Left colon (tissue), 2 donors: ENCODE measurements around the gene C3orf38. TPM values are rescaled to one million over a fixed set of nuclear protein-coding genes. Genes with fewer than 3 reads are reported as not detected.
"Not testable (repeated sequence)": the region's sequence is repeated elsewhere in the genome, so short reads cannot be mapped to it uniquely, and the experiment has no call there.

Source experiments
- ATAC-seq: fragments of 200-7000 bp; cut with Tn5 transposase; one replicate; pipeline ENCODE4 v1.9.1; 2020; ENCODE audit warnings: mild to moderate bottlenecking, moderate library complexity
- DNase-seq, 2 donors: peaks; one replicate each; pipeline ENCODE4 v3.0.0-alpha.2; 2020
- intact Hi-C, 2 donors: fragments of 100-400 bp; cut with DNase I in 1 of 2; cut with micrococcal nuclease in 1 of 2; formaldehyde crosslinking; loops; one replicate each; pipeline versions ENCODE4 v1.11.2 to v1.14.0; 2022; cut with DNase I, micrococcal nuclease
- total RNA-seq, 2 donors: library from RNA; stranded (reverse); fragmentation: NEBNext Ultra II Directional; extraction: Animal tissue kit (Norgen Biotek cat#: 25700); gene quantifications; one replicate each; pipeline ENCODE4 v1.2.1, GENCODE V29; 2021
- donor health status: DM: no; HTN: no; CAD: no.
- donor health status: DM: yes; HTN: yes; CAD: no.

Gene C3orf38
- total RNA-seq, 2 donors from 2014 or later, result 17.8 to 24.2 TPM

DNA sequence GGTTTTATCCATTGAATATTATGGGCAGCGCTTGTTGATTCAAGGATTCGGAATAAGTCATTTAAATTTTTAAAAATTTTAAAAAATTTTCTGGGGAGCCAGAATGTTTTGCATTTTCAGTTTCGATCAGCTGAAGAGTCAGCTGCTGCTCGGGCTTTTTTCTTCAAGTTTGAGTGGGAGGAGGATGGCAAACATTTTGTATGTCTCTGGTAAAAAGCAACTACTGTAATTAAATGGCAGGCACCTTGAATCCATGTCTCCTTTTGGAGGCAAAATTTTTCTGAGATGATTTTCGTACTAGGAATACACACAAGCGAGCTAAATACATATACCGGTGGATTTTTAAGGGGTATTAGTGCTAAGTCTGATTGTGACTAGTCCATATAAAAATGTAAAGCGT is 612 bp downstream of the C3orf38 start:
- DNase-seq, result no peak
- intact Hi-C loops, result no loop called here
- peak; percentile 5 for ATAC-seq

DNA sequence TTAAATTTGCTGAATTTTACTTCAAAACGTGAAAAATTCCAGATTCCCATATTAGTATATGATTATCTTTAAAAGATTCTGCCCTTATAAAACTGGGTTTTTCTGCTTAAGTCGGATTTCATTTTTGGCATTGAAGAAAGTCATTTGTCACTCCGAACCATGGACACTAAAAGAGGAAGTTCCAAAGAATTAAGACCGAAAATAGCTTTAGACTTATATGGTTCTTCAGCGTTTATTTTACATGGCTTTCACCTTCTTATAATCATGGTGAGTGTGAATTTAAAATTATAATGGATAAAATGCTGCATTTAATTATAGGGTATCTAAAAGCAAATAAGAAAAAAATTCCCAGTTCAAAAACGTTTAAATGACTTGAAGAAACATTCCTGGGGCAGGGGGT is 1.0 kb downstream of the C3orf38 start:
- intact Hi-C loops, result no loop called here
- no peak for ATAC-seq
- no peak for DNase-seq

DNA sequence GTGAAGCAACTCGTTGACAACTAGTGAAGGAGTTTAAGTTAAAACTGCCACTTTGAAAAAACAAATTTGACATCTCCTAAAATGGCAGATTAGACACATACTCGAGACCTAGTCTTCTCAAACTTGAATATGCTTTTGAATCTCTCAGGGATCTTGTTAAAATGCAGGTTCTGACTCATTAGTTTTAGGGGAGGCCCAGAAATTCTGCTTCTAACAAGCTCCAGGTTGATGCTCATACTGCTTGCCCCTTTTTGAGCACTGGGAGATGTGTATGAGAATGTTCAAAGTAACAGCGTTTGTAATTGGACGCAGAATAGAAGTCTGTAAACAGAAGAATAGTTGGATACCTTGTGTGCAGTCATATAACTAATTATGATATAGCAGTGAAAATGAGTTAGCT is 1.6 kb downstream of the C3orf38 start:
- no peak for DNase-seq
- intact Hi-C loops, result no loop called here
- no peak for ATAC-seq

DNA sequence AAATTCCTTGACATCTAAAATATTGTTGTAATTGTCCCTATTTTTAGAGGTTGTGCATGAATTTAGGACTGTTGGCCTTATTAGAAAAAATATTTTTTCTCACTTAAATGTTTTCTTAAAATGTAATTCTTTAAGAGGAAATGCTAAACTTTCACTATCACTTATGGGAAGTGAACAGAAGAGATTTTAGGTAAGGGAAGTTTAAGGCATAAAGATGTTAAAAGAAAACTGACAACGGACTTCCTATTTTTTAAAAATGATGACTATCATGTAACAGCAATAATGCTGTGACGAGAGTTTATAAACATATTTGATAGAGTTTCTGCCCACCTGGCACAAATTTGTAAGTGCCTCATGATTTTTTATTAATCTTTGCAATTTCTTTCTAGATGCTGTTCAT is 3.1 kb downstream of the C3orf38 start:
- DNase-seq (no peak), ATAC-seq (no peak)
- intact Hi-C loops, result no loop called here

DNA sequence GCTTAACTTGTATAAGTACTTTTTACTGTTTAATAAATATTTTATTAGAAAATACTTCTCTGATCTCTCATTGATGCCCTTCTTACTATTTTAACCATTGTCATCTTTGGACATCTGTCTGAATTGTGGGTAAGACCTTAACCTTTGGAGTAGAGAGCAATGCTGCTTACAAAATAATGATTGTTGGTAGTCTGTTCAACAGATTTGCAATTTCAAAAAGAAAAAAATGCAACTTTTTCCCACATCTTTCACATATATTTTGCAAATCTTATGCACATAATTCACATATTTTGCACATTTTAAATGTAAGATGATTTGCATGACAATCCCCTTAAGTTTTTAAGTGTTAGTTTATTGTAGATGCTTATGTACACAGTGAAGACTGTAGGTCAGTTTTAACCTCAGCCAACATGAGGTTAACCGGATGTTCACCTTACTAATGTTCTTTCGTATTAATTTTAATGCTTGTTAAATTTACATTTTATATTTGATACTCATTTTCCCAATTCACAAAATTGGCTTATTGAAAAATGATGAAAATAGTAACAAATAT is 16.7 kb downstream of the C3orf38 start:
- ATAC-seq (no peak), DNase-seq (no peak)
- intact Hi-C loops, result no loop called here

DNA sequence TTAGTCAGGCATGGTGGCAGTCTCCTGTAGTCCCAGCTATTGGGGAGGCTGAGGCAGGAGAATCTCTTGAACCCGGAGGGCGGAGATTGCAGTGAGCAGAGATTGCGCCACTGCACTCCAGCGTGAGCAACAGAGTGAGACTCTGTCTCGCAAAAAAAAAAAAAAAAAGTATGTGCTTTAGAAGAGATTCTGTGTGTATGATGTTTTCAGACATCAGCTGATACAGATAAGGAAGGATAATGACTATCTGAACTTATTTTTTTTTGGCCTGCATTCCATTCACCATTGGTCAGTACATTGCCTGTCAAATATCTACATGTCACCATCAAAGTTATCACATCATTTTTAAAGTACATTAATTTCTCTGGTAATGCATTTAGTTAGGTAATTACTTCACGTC is 17.4 kb downstream of the C3orf38 start:
- no peak for DNase-seq
- intact Hi-C loops, result no loop called here
- ATAC-seq, result no peak

DNA sequence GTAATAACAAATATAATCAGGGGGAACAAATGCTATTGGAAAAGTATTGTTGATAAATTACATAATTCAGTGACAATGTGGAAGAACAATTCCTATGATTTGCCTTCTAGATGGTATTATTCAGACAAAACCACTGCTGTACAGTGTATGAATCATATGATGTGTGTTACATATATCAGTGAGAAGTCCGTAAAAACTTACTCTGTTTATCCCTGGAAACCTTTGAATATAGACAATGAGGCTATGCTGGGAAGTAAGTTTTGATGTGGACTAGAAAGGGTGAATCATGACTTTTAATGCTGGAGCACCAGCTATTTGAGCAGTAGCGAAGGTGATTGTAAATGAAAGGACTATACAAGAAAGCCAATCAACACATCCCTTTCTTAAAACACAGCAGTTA is 17.9 kb downstream of the C3orf38 start:
- ATAC-seq, result no peak
- no peak for DNase-seq
- intact Hi-C loops, result no loop called here

DNA sequence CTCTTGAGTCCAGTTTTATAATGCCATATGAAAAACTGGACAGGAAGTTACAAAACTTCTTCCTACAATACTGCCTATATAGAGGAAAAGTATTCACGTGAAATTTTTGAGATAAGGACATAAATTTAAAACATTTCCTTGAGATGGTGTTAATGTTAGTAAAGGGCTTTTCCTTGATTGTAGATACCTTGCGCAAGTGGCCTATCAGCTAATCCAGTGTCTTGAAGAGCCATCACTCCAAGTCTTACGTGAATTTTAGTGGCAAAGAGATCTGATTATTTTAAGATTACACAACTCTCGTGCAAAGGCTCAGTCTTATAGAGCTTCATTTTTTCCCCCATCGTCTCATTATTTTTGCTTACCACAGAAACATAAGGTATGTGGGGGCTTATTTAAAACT is 18.4 kb downstream of the C3orf38 start:
- no peak for ATAC-seq
- intact Hi-C loops, result no loop called here

DNA sequence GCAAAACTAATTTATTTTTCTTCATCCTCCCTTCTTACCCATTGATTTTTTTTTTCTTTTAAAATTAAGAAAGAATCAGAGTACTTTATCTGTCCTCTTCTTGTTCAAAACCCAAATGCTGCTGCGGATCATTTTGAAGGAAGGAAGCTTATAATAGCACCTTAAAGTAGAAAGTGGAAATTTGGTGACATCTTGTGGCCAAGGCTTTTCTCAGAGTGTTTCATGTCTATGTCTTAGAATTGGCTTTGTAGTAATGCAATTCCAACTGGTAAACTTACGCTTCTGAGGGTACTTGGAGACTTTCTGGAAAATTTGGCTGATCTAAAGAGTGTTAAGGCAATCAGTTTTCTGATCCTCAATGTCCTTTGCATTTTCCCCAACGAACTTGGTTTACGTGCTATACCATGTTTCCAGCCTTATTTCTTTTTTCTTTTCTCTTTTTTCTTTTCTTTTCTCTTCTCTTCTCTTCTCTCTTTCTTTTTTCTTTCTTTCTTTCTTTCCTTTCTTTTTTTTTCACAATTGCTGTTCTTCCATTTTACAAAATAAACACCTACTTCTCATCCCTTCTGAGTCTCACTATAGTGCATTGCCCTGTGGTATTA is 30.7 kb downstream of the C3orf38 start:
- no peak for DNase-seq
- intact Hi-C loops, result no loop called here
- no peak for ATAC-seq

More for the DNA sequence above, 18.4 kb downstream of the C3orf38 start:
- DNase-seq, result no peak

DNA sequence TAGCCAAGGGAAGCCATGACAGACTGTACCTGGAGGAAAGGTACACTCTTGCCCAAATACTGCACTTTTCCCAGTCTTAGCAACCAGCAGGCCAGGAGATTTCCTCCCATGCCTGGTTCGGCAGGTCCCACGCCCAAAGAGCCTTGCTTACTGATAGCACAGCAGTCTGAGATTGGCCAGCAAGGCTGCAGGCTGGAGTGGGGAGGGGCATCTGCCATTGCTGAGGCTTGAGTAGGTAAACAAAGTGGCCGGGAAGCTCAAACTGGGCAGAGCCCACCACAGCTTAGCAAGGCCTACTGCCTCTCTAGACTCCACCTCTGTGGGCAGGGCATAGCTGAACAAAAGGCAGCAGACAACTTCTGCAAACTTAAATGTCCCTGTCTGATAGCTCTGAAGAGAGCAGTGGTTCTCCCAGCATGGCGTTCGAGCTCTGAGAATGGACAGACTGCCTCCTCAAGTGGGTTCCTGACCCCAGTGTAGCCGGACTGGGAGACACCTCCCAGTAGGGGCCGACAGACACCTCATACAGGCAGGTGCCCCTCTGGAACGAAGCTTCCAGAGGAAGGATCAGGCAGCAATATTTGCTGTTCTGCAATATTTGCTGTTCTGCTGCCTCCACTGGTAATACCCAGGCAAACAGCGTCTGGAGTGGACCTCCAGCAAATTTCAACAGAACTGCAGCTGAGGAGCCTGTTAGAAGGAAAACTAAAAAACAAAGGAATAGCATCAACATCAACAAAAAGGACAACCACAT is 32.6 kb downstream of the C3orf38 start:
- intact Hi-C loops, DNase-seq, ATAC-seq: not testable (repeated sequence)

DNA sequence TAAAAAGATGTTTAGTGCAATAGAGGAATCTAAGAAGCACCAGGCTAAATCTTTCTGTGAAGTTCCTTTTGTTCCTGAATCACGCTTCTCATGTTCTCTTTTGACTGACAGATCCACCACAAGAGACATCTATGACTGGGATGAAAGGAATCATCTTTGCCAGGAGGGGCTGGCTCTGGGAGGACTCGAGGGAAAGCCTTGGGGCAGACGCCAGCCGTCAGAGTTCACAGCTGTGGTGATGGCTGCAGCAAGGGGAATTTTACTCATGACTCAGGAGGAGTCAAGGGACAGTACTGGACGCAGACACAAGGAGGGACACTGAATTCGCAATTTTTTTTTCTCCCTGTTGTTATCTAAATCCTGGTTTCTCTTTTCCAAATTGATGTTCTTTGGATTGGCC is 38.7 kb downstream of the C3orf38 start:
- ATAC-seq, result no peak
- DNase-seq, result no peak
- intact Hi-C loops, result no loop called here

DNA sequence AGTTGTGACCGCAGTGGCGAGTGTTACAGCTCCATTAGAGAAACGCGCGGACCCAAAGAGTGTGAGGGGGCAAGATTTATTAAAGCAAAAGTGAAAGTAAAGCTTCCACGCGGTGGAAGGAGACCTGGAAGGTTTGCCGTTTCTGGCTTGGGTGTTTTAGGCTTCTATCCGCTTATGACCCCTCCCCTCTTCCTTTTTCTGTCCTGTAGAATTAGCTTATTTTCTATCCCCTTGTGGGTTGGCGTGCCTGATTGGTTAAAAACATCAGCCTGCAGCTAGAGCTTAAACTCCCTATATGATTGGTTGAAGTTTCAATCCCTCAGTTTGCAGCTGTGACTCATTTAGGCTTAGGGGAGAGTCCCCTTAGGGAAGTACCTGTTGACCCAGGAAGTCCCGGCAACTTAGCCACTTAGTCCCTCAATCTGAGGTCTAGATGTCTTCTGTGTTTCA is 39.6 kb downstream of the C3orf38 start:
- intact Hi-C loops, result no loop called here
- DNase-seq, result no peak
- ATAC-seq, result no peak

DNA sequence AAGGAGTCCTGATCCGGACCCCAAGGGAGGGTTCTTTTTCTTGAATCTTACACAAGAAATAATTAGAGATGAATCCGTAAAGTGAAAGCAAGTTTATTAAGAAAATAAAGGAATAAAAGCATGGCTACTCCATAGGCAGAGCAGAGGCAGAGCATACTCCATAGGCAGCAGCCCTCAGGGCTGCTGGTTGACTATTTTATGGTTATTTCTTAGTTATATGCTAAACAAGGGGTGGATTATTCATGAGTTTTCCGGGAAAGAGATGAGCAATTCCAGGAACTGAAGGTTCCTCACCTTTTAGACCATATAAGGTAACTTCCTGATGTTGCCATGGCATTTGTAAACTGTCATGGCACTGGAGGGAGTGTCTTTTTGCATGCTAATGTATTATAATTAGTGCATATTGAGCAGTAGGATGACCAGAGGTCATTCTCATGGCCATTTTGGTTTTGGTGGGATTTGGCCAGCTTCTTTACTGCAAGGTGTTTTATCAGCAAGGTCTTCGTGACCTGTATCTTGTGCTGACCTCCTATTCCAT is 42.2 kb downstream of the C3orf38 start:
- intact Hi-C loops, result no loop called here
- DNase-seq (no peak), ATAC-seq (no peak)

DNA sequence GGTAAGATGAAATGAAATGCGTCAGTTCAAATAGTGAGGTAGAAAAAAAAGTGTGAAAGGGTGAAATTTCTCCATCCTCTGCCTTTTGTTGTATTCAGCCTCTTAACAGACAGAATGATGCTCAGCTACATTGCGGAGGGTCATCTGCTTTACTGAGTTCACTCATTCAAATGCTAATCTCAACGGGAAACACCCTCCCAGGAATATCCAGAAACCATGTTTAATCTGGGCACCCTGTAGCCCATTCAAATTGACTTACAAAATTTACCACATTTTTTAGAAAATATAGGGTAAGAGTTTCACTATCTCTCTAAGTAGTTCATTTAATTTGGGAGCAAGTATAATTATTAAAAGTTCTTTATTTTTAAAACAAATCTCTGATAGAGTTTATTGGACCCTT is 42.9 kb downstream of the C3orf38 start:
- ATAC-seq (no peak), DNase-seq (no peak)
- intact Hi-C loops, result no loop called here

DNA sequence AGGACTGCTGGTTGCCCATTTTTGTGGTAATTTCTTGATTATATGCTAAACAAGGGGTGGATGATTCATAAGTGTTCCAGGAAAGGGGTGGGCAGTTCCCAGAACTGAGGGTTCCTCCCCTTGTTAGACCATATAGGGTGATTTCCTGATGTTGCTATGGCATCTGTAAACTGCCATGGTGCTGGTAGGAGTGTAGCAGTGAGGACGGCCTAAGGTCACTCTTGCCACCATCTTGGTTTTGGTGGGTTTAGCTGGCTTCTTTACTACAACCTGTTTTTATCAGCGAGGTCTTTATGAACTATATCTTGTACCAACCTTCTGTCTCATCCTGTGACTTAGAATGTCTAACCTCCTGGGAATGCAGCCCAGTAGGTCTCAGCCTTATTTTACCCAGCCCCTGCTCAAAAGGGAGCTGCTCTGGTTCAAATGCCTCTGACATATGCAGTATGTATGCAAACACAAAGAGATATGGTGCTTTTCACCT is 46.2 kb downstream of the C3orf38 start:
- intact Hi-C loops, result no loop called here
- DNase-seq (no peak), ATAC-seq (no peak)

DNA sequence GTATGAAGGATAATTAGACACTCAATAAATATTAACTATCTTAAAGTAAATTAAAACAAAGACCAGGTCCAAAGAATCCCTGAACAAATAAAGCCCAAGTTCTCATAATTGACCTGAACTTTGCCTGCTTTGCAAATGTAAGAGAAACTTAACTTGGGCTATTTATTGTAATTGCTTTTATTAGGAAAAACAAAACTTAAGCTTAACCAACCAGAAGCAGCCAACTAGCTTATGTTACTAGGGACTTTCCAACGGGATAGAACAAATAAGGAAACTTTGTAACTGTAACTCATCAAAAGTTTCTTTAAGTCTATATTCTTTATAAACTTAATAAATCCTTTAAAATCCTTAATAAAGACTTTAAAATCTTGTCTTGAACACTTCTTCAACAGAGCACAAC is 48.4 kb downstream of the C3orf38 start:
- DNase-seq, result no peak
- intact Hi-C loops, result no loop called here
- ATAC-seq, result no peak

DNA sequence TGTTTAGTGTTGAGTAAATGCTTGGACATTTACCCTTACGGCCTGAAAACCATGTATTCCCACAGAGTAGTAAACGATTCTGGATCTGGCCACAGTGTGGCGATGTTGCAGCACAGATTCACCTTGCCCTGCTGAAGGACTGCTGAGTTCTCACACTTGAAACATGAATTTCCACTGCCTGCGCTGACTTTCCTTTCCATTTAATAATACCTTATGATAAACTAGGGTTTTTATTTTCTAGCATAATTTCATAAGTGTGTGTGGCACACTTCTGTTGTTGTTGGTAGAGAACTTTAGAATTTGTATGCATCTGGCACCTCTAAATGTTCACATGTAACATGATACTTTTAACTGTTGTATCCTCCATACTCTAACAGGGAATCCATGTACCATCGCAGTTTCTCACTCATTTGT is 53.9 kb downstream of the C3orf38 start:
- peak; percentile 80 for ATAC-seq
- intact Hi-C loops, result loop anchor here in 1 of 2 donors (10.0 kb wide), 2 partner anchors 901 to 1891 kb away; partner anchors contain the start of gene EPHA3

More for the DNA sequence above, 53.9 kb downstream of the C3orf38 start:
- DNase-seq, result peak; percentile 41 to 70
